PC-3 (cell line): ENCODE data around the gene ARHGAP8. TPM values are rescaled to one million over a fixed set of nuclear protein-coding genes. Genes with fewer than 3 reads are reported as not detected.

ENCODE experiments used
- ATAC-seq: fragments of 200-7000 bp; cut with Tn5 transposase; 2 replicates; pipeline ENCODE4 v1.9.1; 2020; ENCODE audit warnings: mild to moderate bottlenecking, moderate library complexity
- BruUV-seq: library from RNA; stranded (reverse); fragments of 400-500 nt; replicated peaks from 2 replicates; lab custom pipeline; 2021; lab: Mats Ljungman, UMichigan
- CTCF ChIA-PET: fragments of 300-600 bp; sonication (Branson Sonifier 250); formaldehyde crosslinking; loops from one replicate; lab custom pipeline; 2022; ENCODE audit warnings: antibody characterized with exemption; lab: Charles Lee
- POLR2A ChIA-PET: fragments of 300-600 bp; sonication (Branson Sonifier 250); formaldehyde crosslinking; loops from one replicate; lab custom pipeline; 2022; ENCODE audit warnings: antibody characterized with exemption; ENCODE audit not compliant: unreplicated experiment; lab: Charles Lee
- DNase-seq: peaks from one replicate; pipeline ENCODE4 v3.0.0-alpha.2; 2015
- H2AFZ ChIP-seq: fragments of 300-600 bp; sonication (generic); 2 replicates; pipeline ENCODE4 v1.6.0; 2016; ENCODE audit warnings: antibody characterized with exemption, low read length
- H3F3A ChIP-seq: fragments of 300-600 bp; sonication (generic); one replicate; pipeline ENCODE4 v1.6.0; 2017; ENCODE audit warnings: antibody characterized with exemption, low read length, control low read depth, mild to moderate bottlenecking; ENCODE audit not compliant: unreplicated experiment
- H3K27ac ChIP-seq: fragments of 300-600 bp; sonication (generic); 2 replicates; pipeline ENCODE4 v1.5.1; 2016; ENCODE audit warnings: mild to moderate bottlenecking, low read length
- H3K27me3 ChIP-seq: fragments of 300-600 bp; sonication (generic); 2 replicates; pipeline ENCODE4 v1.6.1; 2016; ENCODE audit warnings: low read length, mixed read lengths
- H3K36me3 ChIP-seq: fragments of 300-600 bp; sonication (generic); 2 replicates; pipeline ENCODE4 v1.6.1; 2016; ENCODE audit warnings: low read depth, mixed run types, low read length, mixed read lengths
- H3K4me1 ChIP-seq: fragments of 300-600 bp; sonication (generic); 2 replicates; pipeline ENCODE4 v1.5.1; 2016; ENCODE audit warnings: low read length; ENCODE audit not compliant: insufficient read depth
- H3K4me2 ChIP-seq: fragments of 300-600 bp; sonication (generic); 2 replicates; pipeline ENCODE4 v1.6.0; 2016; ENCODE audit warnings: low read length
- H3K4me3 ChIP-seq: fragments of 300-600 bp; sonication (generic); 2 replicates; pipeline ENCODE4 v1.5.1; 2016; ENCODE audit warnings: mild to moderate bottlenecking, low read length, mixed read lengths
- H3K79me2 ChIP-seq: fragments of 300-600 bp; sonication (generic); 2 replicates; pipeline ENCODE4 v1.6.1; 2017; ENCODE audit warnings: low read length, mixed read lengths
- H3K9ac ChIP-seq: fragments of 300-600 bp; sonication (generic); 2 replicates; pipeline ENCODE4 v1.6.0; 2016; ENCODE audit warnings: mild to moderate bottlenecking, low read length
- H3K9me2 ChIP-seq: fragments of 300-600 bp; sonication (generic); replicated peaks from 2 replicates; pipeline ENCODE4 v1.6.1; 2016; ENCODE audit warnings: mixed run types, low read length, mixed read lengths
- H3K9me3 ChIP-seq: fragments of 300-600 bp; sonication (generic); 2 replicates; pipeline ENCODE4 v1.6.1; 2016; ENCODE audit warnings: low read length, mixed read lengths
- H4K20me1 ChIP-seq: fragments of 300-600 bp; sonication (generic); 2 replicates; pipeline ENCODE4 v1.6.1; 2016; ENCODE audit warnings: low read length, mixed read lengths
- EZH2 ChIP-seq: fragments of 300-600 bp; sonication (generic); IDR thresholded peaks from one replicate; pipeline ENCODE4 v1.6.1; 2017; ENCODE audit warnings: antibody characterized with exemption, mild to moderate bottlenecking, low read length; ENCODE audit not compliant: unreplicated experiment
- EZH2phosphoT487 ChIP-seq: fragments of 300-600 bp; sonication (generic); IDR thresholded peaks from 2 replicates; pipeline ENCODE4 v1.6.1; 2018; ENCODE audit warnings: mild to moderate bottlenecking, antibody characterized with exemption, low read length, borderline replicate concordance
- intact Hi-C: fragments of 100-400 bp; cut with micrococcal nuclease; formaldehyde crosslinking; loops from 2 replicates; pipeline ENCODE4 v1.9.0; 2023
- total RNA-seq: library from RNA; depleted of rRNA; stranded (reverse); fragments of >200 nt; gene quantifications from 2 replicates; pipeline ENCODE4 v1.2.3, GENCODE V29; 2014
- TF ChIP-seq, protein P1 (sequence below): fragments of 300-600 bp; sonication (generic); conservative IDR thresholded peaks from 2 replicates; pipeline ENCODE4 v1.5.1; 2017; ENCODE audit warnings: antibody characterized with exemption, low read depth, mild to moderate bottlenecking, low read length

ARHGAP8 gene
- total RNA-seq, 1 experiment from 2014 or later = 30.9 TPM

DNA sequence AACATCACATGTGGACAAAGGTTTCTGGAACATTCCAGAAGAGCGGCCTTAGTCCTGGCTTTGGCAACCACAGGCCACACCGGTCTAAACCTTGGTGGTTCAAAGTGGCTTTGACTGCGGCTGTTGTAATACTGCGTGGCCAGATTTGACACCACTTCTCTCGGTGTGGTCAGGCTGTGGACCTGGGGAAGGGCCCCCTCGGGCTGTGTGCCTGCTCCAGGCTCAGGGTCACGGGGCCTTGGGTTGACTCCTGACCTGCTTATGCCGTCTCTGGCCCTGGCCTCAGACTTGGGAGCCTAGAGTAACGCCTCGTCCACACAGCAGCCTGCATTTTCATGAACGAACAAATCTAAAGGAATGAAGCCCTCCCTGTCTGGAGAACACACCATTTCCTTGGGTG is 139.4 kb downstream of the ARHGAP8 start:
- Histone ChIP-seq H3K27ac (no peak overlapping the region), H3K4me1 (no peaks in the 10 kb centered on the region), H3K36me3 (no peaks in the 10 kb centered on the region), H2AFZ (no peak overlapping the region), H3F3A (no peaks in the 10 kb centered on the region), H3K79me2 (no peaks in the 10 kb centered on the region), H3K27me3 (no peaks in the 10 kb centered on the region), H3K9me2 (no peaks in the 10 kb centered on the region), H3K9me3 (no peaks in the 10 kb centered on the region), H3K4me2 (no peak overlapping the region), H3K9ac (no peak overlapping the region), H4K20me1 (no peaks in the 10 kb centered on the region), H3K4me3 (no peak overlapping the region)
- TF ChIP-seq, protein P1, sequence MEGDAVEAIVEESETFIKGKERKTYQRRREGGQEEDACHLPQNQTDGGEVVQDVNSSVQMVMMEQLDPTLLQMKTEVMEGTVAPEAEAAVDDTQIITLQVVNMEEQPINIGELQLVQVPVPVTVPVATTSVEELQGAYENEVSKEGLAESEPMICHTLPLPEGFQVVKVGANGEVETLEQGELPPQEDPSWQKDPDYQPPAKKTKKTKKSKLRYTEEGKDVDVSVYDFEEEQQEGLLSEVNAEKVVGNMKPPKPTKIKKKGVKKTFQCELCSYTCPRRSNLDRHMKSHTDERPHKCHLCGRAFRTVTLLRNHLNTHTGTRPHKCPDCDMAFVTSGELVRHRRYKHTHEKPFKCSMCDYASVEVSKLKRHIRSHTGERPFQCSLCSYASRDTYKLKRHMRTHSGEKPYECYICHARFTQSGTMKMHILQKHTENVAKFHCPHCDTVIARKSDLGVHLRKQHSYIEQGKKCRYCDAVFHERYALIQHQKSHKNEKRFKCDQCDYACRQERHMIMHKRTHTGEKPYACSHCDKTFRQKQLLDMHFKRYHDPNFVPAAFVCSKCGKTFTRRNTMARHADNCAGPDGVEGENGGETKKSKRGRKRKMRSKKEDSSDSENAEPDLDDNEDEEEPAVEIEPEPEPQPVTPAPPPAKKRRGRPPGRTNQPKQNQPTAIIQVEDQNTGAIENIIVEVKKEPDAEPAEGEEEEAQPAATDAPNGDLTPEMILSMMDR = no peak
- TF ChIP-seq EZH2 (no peak), EZH2phosphoT487 (no peak)
- ATAC-seq (no peak), DNase-seq (no peak)
- CTCF ChIA-PET = no interaction called here
- intact Hi-C loops = no loop called here
- POLR2A ChIA-PET = no interaction called here
- no TSS peak for BruUV-seq

DNA sequence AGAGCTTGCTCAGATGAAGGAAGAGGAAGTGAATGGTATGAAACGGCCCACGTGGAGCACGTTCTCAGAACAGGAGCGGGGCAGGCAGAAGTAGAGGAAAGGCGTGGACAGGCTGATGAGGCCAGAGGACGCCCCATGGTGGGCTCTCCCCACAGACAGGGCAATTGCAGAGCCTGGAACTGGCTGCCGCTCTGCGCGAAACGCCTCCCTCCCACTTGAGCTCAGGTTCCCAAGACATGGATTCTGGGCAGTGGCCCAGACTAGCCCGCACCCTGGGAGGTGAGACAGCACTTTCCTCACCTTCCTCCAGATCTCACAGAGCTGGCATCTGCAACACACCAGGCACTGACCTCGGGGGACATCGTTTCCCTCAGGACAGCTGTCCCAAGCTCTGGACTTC is 139.9 kb downstream of the ARHGAP8 start:
- ATAC-seq (no peak), DNase-seq (no peak)
- intact Hi-C loops = no loop called here
- H3K9me2 ChIP-seq = no peaks in the 10 kb centered on the region
- H3K79me2 ChIP-seq = no peaks in the 10 kb centered on the region
- POLR2A ChIA-PET = no interaction called here
- no peaks in the 10 kb centered on the region for H3F3A ChIP-seq
- no peak overlapping the region for H3K27ac ChIP-seq
- no peaks in the 10 kb centered on the region for H3K27me3 ChIP-seq
- CTCF ChIA-PET = no interaction called here
- H3K9ac ChIP-seq = no peak overlapping the region
- BruUV-seq = no TSS peak
- no peaks in the 10 kb centered on the region for H3K9me3 ChIP-seq
- no peaks in the 10 kb centered on the region for H3K4me1 ChIP-seq
- no peak overlapping the region for H2AFZ ChIP-seq
- TF ChIP-seq EZH2phosphoT487 (no peak), EZH2 (no peak)
- TF ChIP-seq, protein P1 = no peak
- H4K20me1 ChIP-seq = no peaks in the 10 kb centered on the region
- no peaks in the 10 kb centered on the region for H3K36me3 ChIP-seq
- no peak overlapping the region for H3K4me2 ChIP-seq
- no peak overlapping the region for H3K4me3 ChIP-seq

DNA sequence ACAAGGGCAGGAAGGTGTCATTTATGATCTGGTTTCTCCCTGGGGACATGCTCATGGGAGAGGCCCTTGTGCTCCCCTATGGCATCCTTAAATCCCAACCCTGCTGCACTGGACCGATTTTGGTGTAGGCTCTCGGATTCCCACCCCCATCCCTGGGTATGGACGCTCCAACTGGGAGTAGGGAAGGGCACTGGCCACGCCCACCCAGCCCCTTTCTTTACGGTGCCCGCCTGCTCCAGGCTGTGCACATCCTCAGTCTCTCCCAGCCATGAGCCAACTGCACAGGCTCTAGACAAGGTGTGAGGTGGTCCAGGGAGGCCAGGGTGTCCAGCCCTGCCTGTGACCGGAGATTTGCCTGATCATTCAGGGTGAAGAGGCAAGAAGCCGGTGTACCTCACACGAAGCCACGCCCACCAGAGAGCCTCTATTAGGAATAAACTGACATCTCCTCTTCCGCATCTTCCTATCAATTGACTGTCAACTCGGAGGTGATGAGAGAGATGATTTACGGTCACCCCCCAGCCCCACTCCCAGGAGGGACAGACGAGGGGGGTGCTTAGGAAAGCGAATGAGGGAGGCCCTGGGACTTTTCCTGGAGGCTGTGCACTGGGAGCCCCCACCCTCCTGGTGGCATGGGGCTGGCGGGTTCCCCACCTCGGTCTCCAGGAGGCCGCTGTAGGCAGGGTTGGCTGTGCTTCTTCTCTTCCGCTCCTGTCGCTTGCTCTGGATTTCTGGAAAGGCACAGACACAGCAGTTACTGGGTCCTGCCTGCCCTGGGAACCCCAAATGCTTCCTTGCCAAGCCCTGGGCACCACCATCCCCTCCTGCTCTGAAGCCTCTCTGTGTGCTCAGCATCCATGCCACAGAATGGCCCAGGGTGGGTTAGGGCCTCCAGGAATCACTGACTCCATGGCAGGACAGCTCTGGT is 140.7 kb downstream of the ARHGAP8 start:
- POLR2A ChIA-PET = no interaction called here
- no peak overlapping the region for H2AFZ ChIP-seq
- CTCF ChIA-PET = no interaction called here
- H3K4me1 ChIP-seq = no peaks in the 10 kb centered on the region
- H3K9me2 ChIP-seq = no peaks in the 10 kb centered on the region
- H3K4me2 ChIP-seq = no peak overlapping the region
- no peaks in the 10 kb centered on the region for H3K36me3 ChIP-seq
- DNase-seq (no peak), ATAC-seq (no peak)
- no peak overlapping the region for H3K27ac ChIP-seq
- no TSS peak for BruUV-seq
- no peak for TF ChIP-seq EZH2
- TF ChIP-seq EZH2phosphoT487 = no peak
- TF ChIP-seq, protein P1 = no peak
- H3K9me3 ChIP-seq = no peaks in the 10 kb centered on the region
- no peaks in the 10 kb centered on the region for H3K79me2 ChIP-seq
- H3K4me3 ChIP-seq = no peak overlapping the region
- intact Hi-C loops = no loop called here
- no peaks in the 10 kb centered on the region for H3F3A ChIP-seq
- no peaks in the 10 kb centered on the region for H3K27me3 ChIP-seq
- no peaks in the 10 kb centered on the region for H4K20me1 ChIP-seq
- no peak overlapping the region for H3K9ac ChIP-seq
